ENCODE data around the gene LMOD2. TPM values are rescaled to one million over a fixed set of nuclear protein-coding genes. Genes with fewer than 3 reads are reported as not detected.

The LMOD2 gene
- total and polyA plus RNA-seq, 2 donors (not counting 3 experiments of a cell fraction or from before 2014, with no cell fraction given): not detected

DNA sequence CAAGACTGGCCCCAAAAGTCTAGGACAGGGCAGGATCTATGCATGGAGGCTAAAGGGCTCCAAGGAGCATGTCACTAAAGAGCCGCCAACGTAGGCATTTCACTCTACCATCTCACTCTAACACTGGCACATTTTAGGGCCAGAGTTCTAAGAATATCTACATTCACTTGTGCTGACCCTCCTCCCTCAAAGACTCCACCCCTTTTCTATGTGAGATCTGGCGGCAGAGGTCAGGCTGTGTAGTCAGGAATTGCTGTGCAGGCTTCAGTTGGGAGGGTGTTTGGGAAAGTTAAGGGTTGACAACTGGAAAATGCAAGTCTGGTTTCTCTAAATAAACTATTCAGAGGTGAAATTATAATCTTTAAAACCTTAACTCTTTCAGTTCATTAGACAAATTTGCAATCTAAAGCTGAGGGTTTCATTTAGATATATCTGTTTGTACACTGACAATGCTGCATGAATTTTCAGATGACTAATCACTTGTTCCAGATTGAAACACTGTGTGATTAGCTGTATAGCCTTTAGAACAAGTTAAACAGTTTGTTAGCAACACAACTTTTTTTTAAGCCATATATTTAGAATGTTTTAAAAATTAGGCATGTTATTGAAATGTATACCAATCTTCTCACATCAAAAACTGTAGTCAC lies 18.2 kb downstream of the LMOD2 start:
- no TSS peak for BruUV-seq (replicated peaks)
- no peaks in the 10 kb centered on the region for H3K9me1 ChIP-seq (replicated peaks; ENCODE audit: control insufficient read depth, extremely low read depth, insufficient read depth, low read length)
- intact Hi-C loops (cut with micrococcal nuclease): loop anchor here (2.0 kb wide), 1 partner anchor 19 kb away; the partner anchor contains the start of gene LMOD2
- DNase-seq (ENCODE audit: low read depth, low spot score) (no peak), FAIRE-seq (no peak)
- H2AFZ ChIP-seq (ENCODE audit: low read depth, low read length): no peak overlapping the region
- no peaks in the 10 kb centered on the region for H3K9me3 ChIP-seq (replicated peaks; ENCODE audit: control insufficient read depth, insufficient read depth, low read length)
- no peak overlapping the region for H3K4me3 ChIP-seq (replicated peaks in 1 of 3; ENCODE audit: insufficient read depth in 1 of 3, low read depth in 1 of 3, low read length in 3 of 3)
- no peaks in the 10 kb centered on the region for H3K79me2 ChIP-seq (ENCODE audit: control insufficient read depth, insufficient read depth, low read length)
- H3K9ac ChIP-seq (replicated peaks; ENCODE audit: extremely low read depth, insufficient read depth, low read length): no peak overlapping the region
- TF ChIP-seq POLR2AphosphoS5 (IDR thresholded peaks at IDR 0.05; ENCODE audit: insufficient read depth, low read depth, low read length) (no peak), EZH2 (IDR thresholded peaks at IDR 0.05; ENCODE audit: borderline replicate concordance, low read depth, low read length, severe bottlenecking) (no peak), JUN (IDR thresholded peaks at IDR 0.05; ENCODE audit: borderline replicate concordance, insufficient read depth, insufficient read length, low read depth) (no peak), GATA2 (IDR thresholded peaks at IDR 0.05; ENCODE audit: insufficient read depth, insufficient read length, low read depth, low read length) (no peak), MYC (IDR thresholded peaks at IDR 0.05; ENCODE audit: low read depth, low read length) (no peak), FOS (IDR thresholded peaks at IDR 0.05; ENCODE audit: borderline replicate concordance, insufficient read depth, low read length) (no peak)
- H3K36me3 ChIP-seq (ENCODE audit: control insufficient read depth in 2 of 2, extremely low read depth in 1 of 2, insufficient read depth in 2 of 2, low read length in 2 of 2): no peaks in the 10 kb centered on the region
- H3K27ac ChIP-seq (ENCODE audit: insufficient read depth, low read depth, low read length): no peak overlapping the region
- POLR2A ChIA-PET: no interaction called here
- dilution Hi-C loops (cut with MboI; ENCODE audit: extremely low pct_ligation_motif_present, low sequenced_read_pairs): no loop called here
- no peaks in the 10 kb centered on the region for H4K20me1 ChIP-seq (replicated peaks; ENCODE audit: control insufficient read depth, extremely low read depth, insufficient read depth, low read length)
- H3K4me2 ChIP-seq (ENCODE audit: insufficient read depth, low read length): no peak overlapping the region
- CTCF ChIA-PET: interaction anchor here (1.0 to 1.4 kb wide), 5 partner anchors 9 to 197 kb away, joined by 3 to 12 read pairs (median 4); no protein-coding TSS in a partner anchor
- no peaks in the 10 kb centered on the region for H3K27me3 ChIP-seq (ENCODE audit: control insufficient read depth in 2 of 2, insufficient read depth in 2 of 2, low read length in 2 of 2)
- H3K4me1 ChIP-seq (ENCODE audit: control insufficient read depth, extremely low read depth, insufficient read depth, low read length): no peaks in the 10 kb centered on the region
